GM03348 (cell line): ENCODE data around the gene FGG.
A peak's percentile ranks its signal among the peaks of the same experiment; 100 is the strongest.

Experiments used
- DNase-seq: peaks from one replicate; pipeline ENCODE4 v3.0.0; 2012; ENCODE audit warnings: low spot score

FGG gene

DNA sequence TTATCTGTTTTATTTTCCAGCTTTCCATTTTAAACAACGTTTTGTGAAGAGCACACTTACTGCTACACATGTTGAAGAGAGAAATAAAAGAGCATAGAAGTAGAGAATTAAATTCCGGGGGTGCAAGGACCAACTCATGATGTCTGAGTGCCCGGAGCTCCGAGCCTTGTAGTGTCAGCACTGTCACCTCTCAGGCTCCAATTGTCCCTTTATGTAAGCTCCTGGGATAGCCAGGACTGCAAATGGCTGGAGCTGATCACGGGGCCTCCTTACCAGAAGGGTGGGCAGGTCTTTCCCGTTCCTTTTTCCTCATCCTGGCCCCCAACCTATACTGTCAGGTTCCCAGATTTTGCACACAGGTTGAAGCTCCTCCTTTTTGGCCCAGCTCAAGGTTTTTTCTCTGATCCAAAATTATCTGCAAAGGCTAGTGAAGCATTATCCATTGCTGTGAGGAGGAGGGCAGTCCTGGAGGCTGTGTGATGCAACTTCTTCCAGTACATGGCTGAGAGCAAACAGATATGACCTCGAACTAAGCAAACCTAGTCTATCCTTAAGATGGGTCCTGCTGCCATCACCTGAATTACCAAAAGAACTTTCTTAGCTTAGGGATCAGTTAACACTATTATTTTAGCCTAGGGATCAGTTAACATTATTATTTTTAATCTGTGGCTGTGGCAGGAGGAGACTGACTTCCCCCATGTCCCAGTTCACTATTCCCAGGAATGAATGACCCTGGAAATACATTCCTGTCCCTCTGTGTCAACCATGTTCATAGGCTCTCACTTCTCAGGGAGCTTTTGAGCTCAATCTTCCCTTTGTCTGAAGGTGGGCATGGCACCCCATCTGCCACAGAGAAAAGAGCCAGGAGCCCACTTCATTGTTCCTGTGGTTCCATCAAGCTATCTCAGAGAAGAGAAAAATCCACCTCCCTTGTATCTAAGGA, at the start of gene FGG:
Gene FGG, minus strand, starts transcription at position 185 of the 943 bp plus-strand sequence. Its CDS starts 47 bp downstream, at position 138.
- DNase-seq: no peak

DNA sequence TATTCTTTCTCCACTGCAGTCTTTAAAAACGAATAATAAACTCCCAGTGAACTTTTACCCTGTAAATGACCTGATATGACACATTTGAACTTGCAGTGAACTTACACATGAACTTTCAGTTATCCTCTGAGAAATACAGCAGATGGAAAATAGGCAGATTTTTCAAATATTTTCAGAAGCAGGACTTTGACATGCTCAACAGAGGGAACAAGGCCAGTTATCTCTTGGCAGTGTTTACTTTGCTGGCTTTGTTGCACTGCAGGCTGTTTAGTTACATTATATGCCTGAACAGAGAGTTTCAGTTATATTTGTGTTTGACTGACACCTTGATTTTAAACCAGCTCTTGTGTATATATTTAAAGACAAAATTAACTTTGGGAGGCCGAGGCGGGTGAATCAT, 47.6 kb upstream of the FGG start:
- DNase-seq: no peak

DNA sequence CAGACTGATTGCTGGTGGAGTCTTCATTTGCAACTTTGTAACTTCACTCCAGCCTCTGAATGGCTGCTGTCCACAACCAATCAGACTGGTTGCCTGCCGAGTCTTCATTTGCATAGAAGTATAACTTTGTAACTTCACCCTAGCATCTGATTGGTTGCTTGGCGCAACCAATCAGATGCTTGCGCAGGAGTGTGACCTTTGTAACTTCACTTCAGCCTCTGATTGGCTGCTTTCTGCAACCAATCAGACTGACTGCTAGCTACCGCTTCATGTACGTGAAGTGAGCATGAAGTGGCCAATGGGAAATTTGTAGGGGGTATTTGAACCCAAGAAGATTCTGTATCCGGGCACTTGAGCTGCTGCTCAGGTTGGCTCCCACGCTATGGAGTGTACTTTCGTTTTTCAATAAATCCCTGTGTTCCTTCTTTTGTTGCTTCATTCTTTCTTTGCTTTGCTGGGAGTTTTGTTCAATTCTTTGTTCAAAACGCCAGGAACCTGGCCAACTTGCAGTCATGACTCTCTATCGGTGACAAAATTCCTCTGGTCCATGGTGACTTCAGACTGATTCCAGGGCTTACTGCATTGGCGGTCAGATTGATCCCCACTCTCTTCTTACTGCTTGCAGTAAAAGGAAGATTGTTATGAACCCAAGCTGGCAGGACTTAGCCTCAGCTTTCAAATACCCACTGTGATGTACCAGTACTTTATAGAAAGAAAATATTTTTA, 46.4 kb upstream of the FGG start:
- no peak for DNase-seq

DNA sequence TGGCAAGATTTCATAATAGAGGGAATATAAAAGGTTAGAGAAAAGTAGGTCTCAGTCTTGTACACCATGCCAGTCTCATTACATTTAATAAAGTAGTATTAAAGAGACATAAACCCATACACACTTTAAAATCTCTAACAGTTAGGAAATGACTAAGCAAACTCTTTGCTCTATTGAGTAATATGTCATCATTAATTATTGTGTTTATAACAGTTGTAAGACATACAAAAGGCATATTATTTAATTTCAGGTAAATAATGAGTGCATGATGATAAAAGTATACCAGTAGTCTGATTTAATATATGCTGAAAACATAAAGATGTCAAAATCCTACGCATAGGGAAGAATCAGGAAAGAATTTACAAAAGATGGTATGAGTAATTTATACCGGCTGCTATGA, 31.0 kb upstream of the FGG start:
- no peak for DNase-seq

GRCh38 chr4:154642373-154643009, 30.0 kb upstream of the FGG start:
- DNase-seq: no peak

GRCh38 chr4:154640999-154641398, 28.5 kb upstream of the FGG start:
- DNase-seq: no peak

GRCh38 chr4:154634058-154634457, 21.6 kb upstream of the FGG start:
- DNase-seq: no peak

DNA sequence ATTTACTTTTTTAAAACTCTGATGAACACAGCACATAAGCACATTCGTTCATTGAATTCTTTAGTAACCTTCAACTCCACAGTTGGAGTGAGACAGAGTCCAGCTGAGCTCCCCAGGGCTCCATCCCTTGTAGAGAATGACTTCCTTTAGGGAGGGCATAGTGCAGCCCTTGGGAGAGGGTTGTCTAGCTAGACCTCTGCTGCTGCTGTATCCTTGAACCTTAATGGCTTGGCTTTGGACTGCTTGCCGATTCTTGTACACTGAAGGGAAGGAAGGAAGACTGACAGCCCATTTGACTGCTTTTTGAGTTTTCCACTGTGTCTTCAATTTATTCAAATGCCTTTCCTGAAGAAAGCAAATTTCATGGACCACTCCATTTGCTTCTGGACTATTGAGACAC, 19.4 kb upstream of the FGG start:
- no peak for DNase-seq

DNA sequence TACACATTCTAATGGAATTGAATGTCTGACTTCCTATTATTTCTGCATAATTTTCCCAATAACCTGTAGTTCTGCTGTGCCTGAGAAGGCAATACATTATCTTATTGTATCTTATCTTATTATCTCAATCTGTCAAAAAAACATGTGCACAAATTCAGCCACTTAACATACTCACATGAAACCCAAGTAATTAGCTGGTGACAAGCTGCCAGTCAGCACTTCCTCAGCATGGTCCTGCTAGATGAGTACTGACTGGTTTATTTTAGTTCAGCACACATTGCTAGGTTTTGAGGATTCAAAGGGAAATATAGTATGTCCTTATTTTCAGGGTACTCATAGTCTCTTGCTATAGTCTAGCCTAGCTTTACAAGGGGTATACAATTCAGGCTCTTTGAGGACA, 17.9 kb upstream of the FGG start:
- no peak for DNase-seq

DNA sequence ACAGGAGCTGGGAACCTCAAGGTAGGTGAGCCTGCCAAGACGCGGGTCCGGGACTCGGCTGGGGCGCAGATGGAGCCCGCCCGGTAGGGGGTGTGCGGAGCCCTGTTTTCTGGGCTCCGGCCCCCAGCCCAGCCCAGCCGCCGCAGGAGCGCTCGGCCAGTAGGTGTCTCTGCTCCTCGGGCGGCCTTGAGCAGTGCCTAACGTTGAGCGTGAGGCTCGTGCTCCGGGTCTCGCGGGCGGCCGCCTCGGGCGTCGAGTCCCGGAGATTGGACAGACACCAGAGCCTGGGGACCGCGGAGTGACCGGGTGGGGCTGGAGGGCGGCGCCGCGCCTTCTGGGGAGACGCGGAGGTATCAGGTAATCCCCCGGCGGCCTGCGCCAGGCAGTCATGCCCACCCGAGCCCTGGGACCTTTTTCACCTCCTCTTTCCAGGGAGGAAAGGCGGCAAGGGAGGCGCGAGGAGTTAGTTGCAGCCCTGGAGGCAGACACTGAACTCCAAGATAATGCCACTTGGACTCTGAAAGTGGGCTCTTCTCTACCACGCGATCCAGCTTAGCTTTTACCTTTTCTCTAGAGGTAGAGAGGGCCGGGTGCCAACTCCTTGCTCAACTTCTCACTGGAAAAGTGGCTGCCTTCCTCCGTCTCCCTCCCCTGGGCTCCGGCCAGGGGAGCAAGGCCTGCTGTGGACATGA, 14.5 kb upstream of the FGG start:
- peak; percentile 65 for DNase-seq

DNA sequence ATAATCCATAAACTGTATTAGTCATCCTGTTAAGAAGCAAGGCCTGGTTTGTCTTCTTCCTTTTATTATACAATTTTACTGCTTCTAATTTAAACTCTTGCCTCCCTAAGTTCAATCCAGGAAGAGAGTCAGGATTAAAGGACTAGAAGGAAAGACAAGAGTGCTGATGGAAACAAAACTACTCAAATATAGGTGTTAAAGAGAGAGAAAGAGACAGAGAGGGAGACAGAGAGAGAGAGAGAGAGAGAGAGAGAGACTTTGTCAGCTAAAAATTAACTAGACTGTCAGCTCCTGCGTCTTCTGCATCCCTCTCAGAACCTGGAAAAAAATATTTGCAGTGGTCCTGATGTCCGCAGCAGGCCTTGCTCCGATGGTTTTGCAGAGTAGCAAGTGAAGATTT, 13.5 kb upstream of the FGG start:
- DNase-seq: no peak

GRCh38 chr4:154623995-154624394, 11.5 kb upstream of the FGG start:
- no peak for DNase-seq

DNA sequence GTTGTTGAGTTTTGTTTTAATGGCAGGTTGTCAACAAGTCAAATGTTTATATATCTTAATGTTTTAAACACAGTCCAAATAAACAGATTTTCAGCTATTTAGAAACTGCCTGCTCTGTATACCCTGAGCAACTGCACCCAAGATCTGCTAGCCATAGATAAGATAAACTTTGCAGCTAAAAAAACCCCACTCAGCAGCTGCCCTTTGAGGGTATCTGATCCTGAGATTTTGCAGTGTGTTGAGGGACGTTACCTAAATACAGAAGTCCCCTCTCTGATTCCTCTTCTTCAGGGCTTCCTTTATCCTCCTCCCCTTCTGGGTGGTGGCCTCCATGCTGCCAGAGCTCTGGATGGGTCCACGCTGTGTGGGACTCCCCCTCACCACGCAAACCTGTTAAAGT, 11.0 kb upstream of the FGG start:
- no peak for DNase-seq

DNA sequence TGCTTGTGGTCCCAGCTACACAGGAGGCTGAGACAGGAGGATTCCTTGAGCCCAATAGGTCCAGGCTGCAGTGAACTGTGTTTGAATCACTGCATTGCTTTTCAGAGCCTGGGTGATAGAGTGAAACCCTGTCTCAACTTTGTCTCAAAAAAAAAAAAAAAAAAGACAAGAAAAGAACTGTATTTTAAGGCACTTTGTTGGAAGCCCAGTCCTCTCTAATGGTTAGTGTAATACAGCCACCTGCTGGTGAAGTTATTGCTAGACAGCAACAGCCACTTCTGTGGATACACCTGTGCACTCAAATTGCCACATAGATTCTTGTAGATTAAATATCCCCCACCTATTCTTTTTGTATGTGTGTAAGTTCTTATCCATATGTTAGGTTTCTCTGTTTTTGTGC, 10.1 kb upstream of the FGG start:
- DNase-seq: peak; percentile 63

DNA sequence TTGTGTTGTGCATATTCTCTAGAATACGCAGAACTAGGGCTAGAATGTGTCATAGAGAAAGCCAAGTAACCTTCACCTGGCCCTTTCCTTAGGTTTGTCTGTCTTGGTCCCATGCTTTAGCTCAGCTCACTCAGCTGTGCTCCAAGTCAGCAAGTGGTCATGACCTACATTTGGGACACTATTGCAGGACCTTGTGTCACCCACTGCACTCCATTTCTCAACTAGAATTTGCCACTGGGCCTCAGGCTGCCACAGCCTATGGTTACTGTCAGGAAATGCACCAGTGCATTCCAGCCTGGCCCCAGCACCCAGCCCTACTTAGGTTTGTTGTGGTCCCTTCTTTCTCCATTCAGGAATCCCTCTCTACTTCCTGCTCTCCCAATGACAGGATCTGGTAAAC, 7.7 kb upstream of the FGG start:
- DNase-seq: no peak

GRCh38 chr4:154618708-154619315, 6.4 kb upstream of the FGG start:
- DNase-seq: peak; percentile 47

DNA sequence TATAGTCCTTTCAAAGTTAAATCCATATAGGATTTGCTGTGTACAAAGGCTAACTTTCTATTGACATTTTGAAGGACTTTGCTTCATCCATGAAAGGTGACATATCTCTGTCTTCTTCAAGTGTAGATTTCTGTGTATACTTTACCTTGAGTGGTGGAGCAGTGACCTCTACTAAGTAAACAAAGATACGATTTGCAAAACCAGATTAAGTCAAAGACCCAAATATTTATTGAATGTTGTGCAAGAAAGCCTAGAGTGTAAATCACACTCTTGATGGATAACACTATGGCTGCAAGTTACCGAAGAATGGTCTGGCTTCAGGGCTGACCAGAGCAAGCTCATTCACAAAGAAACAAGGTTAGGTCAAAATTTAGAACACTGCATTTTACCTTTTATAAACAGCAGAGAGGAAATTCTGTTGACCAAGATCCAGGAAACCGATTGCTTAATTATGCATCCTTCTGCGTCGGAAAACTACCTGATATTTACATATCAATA, 5.4 kb upstream of the FGG start:
- DNase-seq: no peak

DNA sequence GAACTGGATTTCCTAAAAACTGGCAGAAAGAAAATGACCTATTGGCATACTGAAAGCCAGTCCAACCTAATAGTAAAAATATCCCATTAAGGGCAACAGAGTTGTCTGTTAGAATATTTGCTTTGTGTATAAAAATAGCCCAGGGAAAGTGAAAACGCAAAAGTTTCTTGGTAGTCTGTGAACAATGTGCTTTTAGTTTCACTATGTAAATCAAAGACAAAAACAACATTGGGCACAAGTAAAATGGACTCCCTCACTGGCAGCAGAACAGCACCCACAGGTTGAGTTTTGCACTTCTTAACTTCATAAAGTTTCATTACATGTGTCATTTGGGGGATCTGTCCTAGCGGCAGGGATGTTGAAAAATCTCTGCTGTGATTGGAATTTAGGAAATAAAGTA, 4.3 kb upstream of the FGG start:
- no peak for DNase-seq

DNA sequence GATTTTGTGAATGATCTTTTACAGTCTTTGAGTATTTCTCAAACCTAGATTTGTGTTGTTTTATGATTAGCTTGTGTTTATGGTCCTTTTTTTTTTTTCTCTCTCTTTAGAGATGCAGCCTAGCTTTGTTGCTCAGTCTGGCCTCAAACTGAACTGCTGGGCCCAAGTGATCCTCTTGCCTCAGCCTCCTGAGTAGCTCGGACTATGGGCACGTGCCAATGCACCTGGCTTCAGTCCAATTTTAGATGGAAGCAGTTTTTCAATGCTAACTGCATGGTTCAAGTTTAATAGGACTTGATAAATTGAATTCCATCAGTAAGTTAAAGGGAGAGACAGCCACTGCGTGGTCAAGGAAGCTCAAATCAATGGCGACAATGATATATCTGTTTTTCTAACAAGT, 3.8 kb upstream of the FGG start:
- no peak for DNase-seq

DNA sequence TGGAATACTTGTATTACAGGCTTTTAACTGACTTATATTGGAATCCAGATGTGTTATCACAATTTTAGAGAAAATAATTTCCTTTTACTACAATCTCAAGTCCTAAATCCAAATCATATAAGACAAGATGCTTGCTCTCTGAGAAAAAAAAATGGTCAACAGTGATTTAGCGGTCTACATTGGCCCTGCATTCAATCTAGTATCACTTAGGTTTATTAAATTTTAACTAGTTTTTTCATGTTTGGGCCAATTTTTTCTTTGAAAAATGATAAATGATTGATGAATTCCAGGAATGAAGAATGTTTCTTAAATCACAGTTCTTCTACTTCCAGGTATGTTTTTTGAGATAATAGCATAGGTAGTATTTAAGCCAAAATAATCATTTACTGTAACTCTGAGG, 2.8 kb upstream of the FGG start:
- no peak for DNase-seq

DNA sequence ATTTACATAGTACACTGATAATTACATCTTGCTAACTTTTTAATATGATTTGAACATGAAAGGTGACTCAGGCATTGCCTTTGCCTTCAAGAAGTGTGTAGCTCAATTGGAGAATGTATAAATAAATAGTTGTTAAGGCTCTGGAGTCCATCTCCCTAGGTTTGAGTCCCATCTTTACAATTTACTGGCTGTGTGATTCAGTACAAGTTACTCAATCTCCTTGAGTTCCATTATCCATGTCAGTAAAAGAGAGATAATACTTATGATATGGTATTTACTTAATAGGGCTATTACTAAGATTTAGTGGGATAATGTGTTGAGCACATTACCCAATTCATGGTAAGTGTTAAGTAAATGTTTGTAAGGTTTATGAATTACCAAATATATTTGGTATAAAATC, 1.9 kb upstream of the FGG start:
- DNase-seq: no peak

- DNase-seq: no peak
Measured at GRCh38 chr4:154611833-154612232, 623 bp downstream of the FGG start.
